ENCODE measurements around the gene PCDHGA1. TPM values are rescaled to one million over a fixed set of nuclear protein-coding genes. Genes with fewer than 3 reads are reported as not detected.

The PCDHGA1 gene
- total RNA-seq: under 1 TPM; 0.33 to 0.78 TPM

GRCh38 chr5:141330299-141331080 lies at the start of gene PCDHGA1:
Gene PCDHGA1 (plus strand): TSS chr5:141330514.
- WGBS, 2 donors: 16 to 21% methylated on average over 20 to 21 of the region's 21 CpGs
- Histone ChIP-seq H3K4me1 (no peaks in the 10 kb centered on the region), H3K9me3 (peaks cover 0 to 32% (median 0%) of the 10 kb centered on the region in 3 donors), H3K36me3 (replicated peaks in 1 of 2; ENCODE audit: insufficient read depth in 1 of 2, low read depth in 2 of 2) (no peaks in the 10 kb centered on the region), H3K27ac (no peak within 1 kb of the TSS), H3K27me3 (no peaks in the 10 kb centered on the region), H3K4me3 (no peak within 1 kb of the TSS)
- DNase-seq (peak in 2 of 4 donors; percentile 31 to 48), ATAC-seq (peak; percentile 50)
- no peak for TF ChIP-seq POLR2A (IDR thresholded peaks at IDR 0.05)
- peak in 4 of 7 experiments; percentile 9 to 41 (median 24) for TF ChIP-seq CTCF (IDR thresholded peaks at IDR 0.05)
- intact Hi-C loops (cut with DNase I): no loop called here

- Histone ChIP-seq H3K4me1 (no peaks in the 10 kb centered on the region), H3K4me3 (no peak overlapping the region), H3K36me3 (replicated peaks in 1 of 2; ENCODE audit: insufficient read depth in 1 of 2, low read depth in 2 of 2) (no peaks in the 10 kb centered on the region), H3K27me3 (no peaks in the 10 kb centered on the region), H3K9me3 (peaks cover 0 to 62% (median 0%) of the 10 kb centered on the region in 3 donors), H3K27ac (no peak overlapping the region)
- intact Hi-C loops (cut with DNase I): no loop called here
- DNase-seq (peak in 1 of 4 donors; percentile 15), ATAC-seq (no peak)
- WGBS, 2 donors: 36 to 38% methylated on average over 4 of the region's 4 CpGs
- TF ChIP-seq CTCF (IDR thresholded peaks at IDR 0.05) (no peak), POLR2A (IDR thresholded peaks at IDR 0.05) (no peak)
Observed at GRCh38 chr5:141298376-141298775, 31.9 kb upstream of the PCDHGA1 start.

GRCh38 chr5:141303756-141304155 lies 26.6 kb upstream of the PCDHGA1 start, which contains the start of gene SLC25A2:
Gene SLC25A2 (minus strand): TSS chr5:141304049. CDS start chr5:141303865, 184 bp downstream.
- Histone ChIP-seq H3K36me3 (replicated peaks in 1 of 2; ENCODE audit: insufficient read depth in 1 of 2, low read depth in 2 of 2) (no peaks in the 10 kb centered on the region), H3K4me1 (no peaks in the 10 kb centered on the region), H3K4me3 (no peak within 1 kb of the TSS), H3K9me3 (peaks cover 0 to 66% (median 8%) of the 10 kb centered on the region in 3 donors), H3K27ac (no peak within 1 kb of the TSS), H3K27me3 (no peaks in the 10 kb centered on the region)
- DNase-seq (no peak), ATAC-seq (no peak)
- intact Hi-C loops (cut with DNase I): no loop called here
- no peak for TF ChIP-seq CTCF (IDR thresholded peaks at IDR 0.05)
- no peak for TF ChIP-seq POLR2A (IDR thresholded peaks at IDR 0.05)
- 37 to 54% methylated on average over 11 to 35 of the region's 36 CpGs for WGBS, 2 donors

- Histone ChIP-seq H3K4me1 (no peaks in the 10 kb centered on the region), H3K4me3 (no peak overlapping the region), H3K27ac (no peak overlapping the region), H3K36me3 (replicated peaks in 1 of 2; ENCODE audit: insufficient read depth in 1 of 2, low read depth in 2 of 2) (no peaks in the 10 kb centered on the region), H3K27me3 (no peaks in the 10 kb centered on the region), H3K9me3 (peaks cover 0 to 64% (median 8%) of the 10 kb centered on the region in 3 donors)
- DNase-seq (no peak), ATAC-seq (no peak)
- TF ChIP-seq CTCF (IDR thresholded peaks at IDR 0.05) (no peak), POLR2A (IDR thresholded peaks at IDR 0.05) (no peak)
- intact Hi-C loops (cut with DNase I): no loop called here
- WGBS, 2 donors: 94 to 96% methylated on average over 1 of the region's 1 CpG
Observed at GRCh38 chr5:141306630-141307029, 23.7 kb upstream of the PCDHGA1 start.

All from body of pancreas (tissue), 4 donors.